ENCODE data around the gene IPO9. TPM values are rescaled to one million over a fixed set of nuclear protein-coding genes. Genes with fewer than 3 reads are reported as not detected.

The IPO9 gene
- total RNA-seq, 1 experiment from 2014 or later = 106 TPM

DNA sequence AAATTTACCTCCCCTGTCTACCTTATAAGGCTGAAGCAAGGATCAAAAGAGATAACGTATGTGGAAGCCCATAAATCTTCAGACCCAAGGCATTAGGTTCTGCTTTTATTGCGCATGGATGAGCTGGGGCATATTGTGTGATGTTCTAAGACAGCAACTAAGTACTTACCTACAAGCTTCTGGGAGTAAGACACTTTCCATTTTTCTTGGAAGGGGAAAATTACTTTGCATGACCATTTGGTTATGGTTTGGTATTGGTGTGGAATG, 96.3 kb downstream of the IPO9 start:
- Histone ChIP-seq H3K36me3 (ENCODE audit: control insufficient read depth, insufficient read depth, low read length) (no peaks in the 10 kb centered on the region), H3K4me3 (ENCODE audit: low read depth in 2 of 2, low read length in 2 of 2) (no peak overlapping the region), H3K27me3 (ENCODE audit: control insufficient read depth, insufficient read depth, low read length) (peaks cover 2% of the 10 kb centered on the region; the same call in 1 of the 2 replicates), H3K4me1 (ENCODE audit: control insufficient read depth, insufficient read depth, low read length) (no peaks in the 10 kb centered on the region), H3K9me3 (ENCODE audit: control insufficient read depth, insufficient read depth, low read depth, low read length) (no peaks in the 10 kb centered on the region), H3K27ac (ENCODE audit: low read length) (no peak overlapping the region)
- BruUV-seq (replicated peaks) = no TSS peak
- DNase-seq (ENCODE audit: low read depth, low spot score) = no peak
- TF ChIP-seq, protein P1, sequence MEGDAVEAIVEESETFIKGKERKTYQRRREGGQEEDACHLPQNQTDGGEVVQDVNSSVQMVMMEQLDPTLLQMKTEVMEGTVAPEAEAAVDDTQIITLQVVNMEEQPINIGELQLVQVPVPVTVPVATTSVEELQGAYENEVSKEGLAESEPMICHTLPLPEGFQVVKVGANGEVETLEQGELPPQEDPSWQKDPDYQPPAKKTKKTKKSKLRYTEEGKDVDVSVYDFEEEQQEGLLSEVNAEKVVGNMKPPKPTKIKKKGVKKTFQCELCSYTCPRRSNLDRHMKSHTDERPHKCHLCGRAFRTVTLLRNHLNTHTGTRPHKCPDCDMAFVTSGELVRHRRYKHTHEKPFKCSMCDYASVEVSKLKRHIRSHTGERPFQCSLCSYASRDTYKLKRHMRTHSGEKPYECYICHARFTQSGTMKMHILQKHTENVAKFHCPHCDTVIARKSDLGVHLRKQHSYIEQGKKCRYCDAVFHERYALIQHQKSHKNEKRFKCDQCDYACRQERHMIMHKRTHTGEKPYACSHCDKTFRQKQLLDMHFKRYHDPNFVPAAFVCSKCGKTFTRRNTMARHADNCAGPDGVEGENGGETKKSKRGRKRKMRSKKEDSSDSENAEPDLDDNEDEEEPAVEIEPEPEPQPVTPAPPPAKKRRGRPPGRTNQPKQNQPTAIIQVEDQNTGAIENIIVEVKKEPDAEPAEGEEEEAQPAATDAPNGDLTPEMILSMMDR (IDR thresholded peaks at IDR 0.05) = no peak
- TF ChIP-seq SIN3A (IDR thresholded peaks at IDR 0.05; ENCODE audit: borderline replicate concordance, insufficient read depth, low read depth, low read length) (no peak), TCF7L2 (IDR thresholded peaks at IDR 0.05; ENCODE audit: low read depth, low read length) (no peak), REST (IDR thresholded peaks at IDR 0.05; ENCODE audit: insufficient read depth in 1 of 2, low read depth in 2 of 2, low read length in 1 of 2) (no peak), POLR2AphosphoS5 (IDR thresholded peaks at IDR 0.05; ENCODE audit: low read depth, low read length) (no peak)
- intact Hi-C loops (cut with micrococcal nuclease; ENCODE audit: unreplicated experiment) = no loop called here
- ATAC-seq = no peak
- POLR2A ChIA-PET = no interaction called here
- CTCF ChIA-PET = interaction anchor here (0.7 kb wide), 1 partner anchor 646 kb away, joined by 4 read pairs; no protein-coding TSS in a partner anchor
- in situ Hi-C loops (cut with HindIII; ENCODE audit: low pct_unique_long_range_greater_than_20kb, low sequenced_read_pairs) = no loop called here

- ATAC-seq (no peak), DNase-seq (ENCODE audit: low read depth, low spot score) (no peak)
- Histone ChIP-seq H3K4me1 (ENCODE audit: control insufficient read depth, insufficient read depth, low read length) (no peaks in the 10 kb centered on the region), H3K4me3 (ENCODE audit: low read depth in 2 of 2, low read length in 2 of 2) (no peak overlapping the region), H3K27me3 (ENCODE audit: control insufficient read depth, insufficient read depth, low read length) (peaks cover 3% of the 10 kb centered on the region; the same call in 1 of the 2 replicates), H3K27ac (ENCODE audit: low read length) (no peak overlapping the region), H3K9me3 (ENCODE audit: control insufficient read depth, insufficient read depth, low read depth, low read length) (no peaks in the 10 kb centered on the region), H3K36me3 (ENCODE audit: control insufficient read depth, insufficient read depth, low read length) (no peaks in the 10 kb centered on the region)
- in situ Hi-C loops (cut with HindIII; ENCODE audit: low pct_unique_long_range_greater_than_20kb, low sequenced_read_pairs) = no loop called here
- POLR2A ChIA-PET = interaction anchor here (0.6 kb wide), 1 partner anchor 14 kb away, joined by 6 read pairs; no protein-coding TSS in a partner anchor
- intact Hi-C loops (cut with micrococcal nuclease; ENCODE audit: unreplicated experiment) = no loop called here
- BruUV-seq (replicated peaks) = no TSS peak
- TF ChIP-seq SIN3A (IDR thresholded peaks at IDR 0.05; ENCODE audit: borderline replicate concordance, insufficient read depth, low read depth, low read length) (no peak), POLR2AphosphoS5 (IDR thresholded peaks at IDR 0.05; ENCODE audit: low read depth, low read length) (no peak), TCF7L2 (IDR thresholded peaks at IDR 0.05; ENCODE audit: low read depth, low read length) (no peak), REST (IDR thresholded peaks at IDR 0.05; ENCODE audit: insufficient read depth in 1 of 2, low read depth in 2 of 2, low read length in 1 of 2) (no peak)
- TF ChIP-seq, protein P1 (IDR thresholded peaks at IDR 0.05) = no peak
- CTCF ChIA-PET = no interaction called here
These were observed 97.2 kb downstream of the IPO9 start for GRCh38 chr1:201925981-201926645.
